Esophagus (tissue), 2 donors: ENCODE data around the gene PGM2L1. TPM values are rescaled to one million over a fixed set of nuclear protein-coding genes. Genes with fewer than 3 reads are reported as not detected.
A peak's percentile ranks its signal among the peaks of the same experiment; 100 is the strongest.

Experiments
- H3K27ac ChIP-seq, 2 donors: one replicate each; pipeline ENCODE4 v1.5.1; 2013; ENCODE audit warnings: low read depth in 2 of 2, mild to moderate bottlenecking in 2 of 2, inconsistent platforms in 1 of 2, low read length in 1 of 2, moderate library complexity in 1 of 2
- H3K27me3 ChIP-seq, 2 donors: one replicate each; pipeline ENCODE4 v1.6.1; 2013; ENCODE audit warnings: low read length in 2 of 2, control low read depth in 1 of 2, mild to moderate bottlenecking in 1 of 2; ENCODE audit not compliant: insufficient read depth in 2 of 2, control insufficient read depth in 1 of 2
- H3K36me3 ChIP-seq, 2 donors: one replicate each; pipeline ENCODE4 v1.6.1; 2013; ENCODE audit warnings: low read length in 1 of 2; ENCODE audit not compliant: control insufficient read depth in 2 of 2, insufficient read depth in 2 of 2
- H3K4me1 ChIP-seq, 2 donors: one replicate each; pipeline ENCODE4 v1.6.1; 2013; ENCODE audit warnings: low read length in 1 of 2; ENCODE audit not compliant: control insufficient read depth in 2 of 2, insufficient read depth in 2 of 2
- H3K4me3 ChIP-seq, 2 donors: one replicate each; pipeline ENCODE4 v1.5.1; 2013; ENCODE audit warnings: low read length in 2 of 2, mild to moderate bottlenecking in 2 of 2, low read depth in 1 of 2, moderate library complexity in 1 of 2
- H3K9me3 ChIP-seq, 2 donors: one replicate each; pipeline ENCODE4 v1.6.1; 2013; ENCODE audit warnings: mild to moderate bottlenecking in 2 of 2, low read depth in 1 of 2, low read length in 1 of 2, moderate library complexity in 1 of 2; ENCODE audit not compliant: control insufficient read depth in 2 of 2, insufficient read depth in 1 of 2
- WGBS, 2 donors: extraction: QIAGEN DNeasy Blood & Tissue Kit; methylation state at CpG; one replicate each; pipeline ENCODE4 v1.1.7; 2013; 5-methylcytosine and 5-hydroxymethylcytosine counted together
- polyA plus RNA-seq, 2 donors: library from polyadenylated mRNA; stranded (reverse); fragments of 200-250 nt; gene quantifications; one replicate each; pipeline ENCODE4 v1.2.3, GENCODE V29; 2013
- donor health status: healthy with polysubstance abuse.
- donor health status: Bipolar disorder and iron deficiency.

PGM2L1 gene
- polyA plus RNA-seq, 2 donors: 0.24 to 0.51 TPM

DNA sequence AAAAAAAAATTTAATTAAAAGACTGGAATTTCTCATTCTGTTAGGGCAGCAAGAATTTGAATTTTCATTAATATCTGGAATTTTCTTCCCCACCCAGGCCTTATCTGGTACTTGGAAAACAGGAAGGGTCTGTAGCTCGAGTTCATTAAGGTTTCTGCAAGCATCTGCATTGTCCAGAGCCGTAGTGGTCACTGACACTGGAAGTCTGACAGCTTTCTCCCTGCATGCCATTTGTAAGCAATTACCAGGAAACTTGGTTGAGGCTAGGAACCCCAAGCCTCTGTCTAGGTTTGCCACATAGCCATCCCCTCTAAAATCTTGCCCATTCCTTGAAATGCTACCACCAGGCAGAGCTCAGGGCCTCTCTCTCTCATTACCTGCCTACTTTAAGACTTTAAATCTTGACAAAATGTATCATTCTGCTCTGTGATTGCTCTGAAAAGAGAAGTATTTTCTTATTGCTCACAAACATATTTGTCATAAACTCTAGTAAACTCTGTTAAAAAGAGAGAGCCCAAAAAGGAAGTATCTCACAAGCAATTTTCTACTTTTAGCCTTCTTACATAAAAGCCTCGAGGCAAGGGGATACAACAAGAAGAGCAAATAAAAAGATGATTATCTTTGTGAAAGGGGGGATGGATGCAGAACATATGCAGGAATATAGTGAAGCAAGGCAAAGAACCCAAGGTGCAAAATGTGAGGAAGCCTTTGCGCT lies 5.5 kb upstream of the PGM2L1 start:
- Histone ChIP-seq H3K27me3 (no peaks in the 10 kb centered on the region), H3K36me3 (no peaks in the 10 kb centered on the region), H3K4me1 (no peaks in the 10 kb centered on the region), H3K4me3 (no peak overlapping the region), H3K27ac (no peak overlapping the region), H3K9me3 (no peaks in the 10 kb centered on the region)
- 69 to 80% methylated on average over 4 of the region's 4 CpGs for WGBS, 2 donors

DNA sequence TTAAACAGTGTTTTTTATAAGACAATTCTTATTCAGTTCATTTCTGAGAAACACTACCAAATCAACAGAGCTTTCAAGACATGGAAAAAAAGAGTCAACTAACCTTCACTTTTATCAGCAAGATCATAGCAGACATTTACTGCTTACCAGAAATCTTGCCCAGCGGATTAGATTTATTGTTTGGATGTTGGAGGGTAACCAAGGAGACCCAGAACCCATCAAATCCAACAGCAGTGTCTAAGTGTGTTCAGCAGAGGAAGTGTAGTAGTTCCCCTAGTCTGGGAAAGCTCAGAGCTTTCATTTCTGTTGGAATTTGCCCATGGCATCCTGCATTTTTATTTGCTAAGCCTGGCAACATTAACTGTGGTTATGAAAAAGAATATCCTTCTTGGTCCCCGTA lies 2.4 kb upstream of the PGM2L1 start:
- no peak overlapping the region for H3K27ac ChIP-seq
- H3K36me3 ChIP-seq: no peaks in the 10 kb centered on the region
- H3K9me3 ChIP-seq: no peaks in the 10 kb centered on the region
- H3K27me3 ChIP-seq: no peaks in the 10 kb centered on the region
- no peak overlapping the region for H3K4me3 ChIP-seq
- WGBS, 2 donors: 68 to 73% methylated on average over 2 of the region's 2 CpGs
- H3K4me1 ChIP-seq: no peaks in the 10 kb centered on the region

DNA sequence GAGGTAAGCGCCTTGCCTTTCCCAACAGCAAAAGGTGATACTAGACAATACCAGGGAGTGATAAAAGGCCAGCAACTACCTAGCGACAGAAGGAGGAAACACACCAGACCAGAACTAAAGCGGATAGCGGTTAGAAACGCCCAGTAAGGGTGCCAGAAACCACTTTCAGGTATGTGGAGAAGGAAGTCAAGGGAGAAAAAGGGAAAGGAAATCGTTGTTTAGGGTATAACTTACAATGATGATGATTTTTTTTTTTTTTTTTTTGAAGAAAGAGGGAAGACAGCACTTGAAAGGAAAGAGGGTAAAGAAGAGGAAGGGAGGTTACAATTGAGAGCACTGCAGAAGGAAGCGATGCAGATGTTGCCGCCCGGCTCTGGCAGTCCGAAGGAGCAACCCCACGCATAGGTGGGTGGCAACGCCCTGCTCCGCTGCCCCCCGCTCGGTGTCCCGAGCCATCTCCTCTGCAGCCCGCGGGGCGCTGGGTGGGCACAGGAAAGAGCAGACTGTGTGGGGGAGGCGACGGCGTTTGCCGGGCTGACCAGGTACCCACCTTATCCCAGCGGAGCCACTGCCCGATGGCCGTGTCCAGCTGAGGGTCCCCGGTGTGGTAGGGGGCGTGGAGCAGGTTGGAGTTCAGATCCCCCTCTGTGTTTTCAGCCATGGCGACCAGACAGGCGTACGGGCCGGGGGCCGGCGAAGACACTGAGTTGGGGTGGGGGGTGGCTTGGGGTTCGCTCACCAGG lies 561 bp downstream of the PGM2L1 start:
- H3K27me3 ChIP-seq: no peaks in the 10 kb centered on the region
- peak overlapping the region; percentile 18 to 88 for H3K27ac ChIP-seq
- no peaks in the 10 kb centered on the region for H3K4me1 ChIP-seq
- H3K4me3 ChIP-seq: peak overlapping the region; percentile 64 to 77
- no peaks in the 10 kb centered on the region for H3K36me3 ChIP-seq
- 1 to 2% methylated on average over 30 to 35 of the region's 35 CpGs for WGBS, 2 donors
- H3K9me3 ChIP-seq: no peaks in the 10 kb centered on the region

DNA sequence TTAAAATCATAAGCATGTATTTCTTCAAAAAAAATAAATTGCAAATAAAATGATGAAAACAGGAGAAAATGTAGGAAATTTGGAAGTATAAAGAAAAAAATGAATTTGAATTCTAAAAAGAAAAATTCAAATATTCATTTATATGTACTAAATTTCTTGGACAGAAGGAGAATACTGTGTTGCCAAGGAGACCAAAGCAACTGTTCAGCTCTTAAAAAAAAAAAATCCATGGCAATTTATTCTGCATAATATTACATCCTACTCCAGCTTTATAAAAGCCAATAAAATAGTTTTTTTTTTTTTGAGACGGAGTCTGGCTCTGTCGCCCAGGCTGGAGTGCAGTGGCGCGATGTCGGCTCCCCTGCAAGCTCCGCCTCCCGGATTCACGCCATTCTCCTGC lies 6.0 kb downstream of the PGM2L1 start:
- H3K27ac ChIP-seq: no peak overlapping the region
- WGBS, 2 donors: 96 to 98% methylated on average over 8 of the region's 8 CpGs
- H3K9me3 ChIP-seq: no peaks in the 10 kb centered on the region
- no peaks in the 10 kb centered on the region for H3K36me3 ChIP-seq
- no peaks in the 10 kb centered on the region for H3K4me1 ChIP-seq
- H3K27me3 ChIP-seq: no peaks in the 10 kb centered on the region
- H3K4me3 ChIP-seq: no peak overlapping the region

DNA sequence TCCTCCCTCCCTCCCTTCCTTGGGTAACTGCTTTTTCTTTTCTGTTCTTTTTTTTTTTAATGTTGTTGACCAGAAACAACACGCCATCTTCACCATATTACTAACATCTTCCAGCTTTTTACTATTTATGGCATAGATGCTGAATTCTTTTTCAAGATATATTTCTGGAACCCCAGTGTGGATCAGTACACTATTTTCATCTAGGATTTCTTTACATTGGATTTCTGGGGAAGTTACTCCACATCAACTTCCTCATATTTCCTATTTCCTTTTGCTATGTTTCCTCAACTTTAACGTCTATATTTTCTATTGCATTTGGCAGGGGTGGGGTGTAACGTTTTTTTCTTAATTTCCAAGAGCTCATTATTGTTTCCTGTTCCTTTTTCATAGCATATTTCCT lies 7.0 kb downstream of the PGM2L1 start:
- H3K27me3 ChIP-seq: no peaks in the 10 kb centered on the region
- H3K9me3 ChIP-seq: no peaks in the 10 kb centered on the region
- WGBS, 2 donors: 58 to 62% methylated on average over 3 of the region's 3 CpGs
- H3K4me3 ChIP-seq: no peak overlapping the region
- H3K4me1 ChIP-seq: no peaks in the 10 kb centered on the region
- no peak overlapping the region for H3K27ac ChIP-seq
- H3K36me3 ChIP-seq: no peaks in the 10 kb centered on the region

DNA sequence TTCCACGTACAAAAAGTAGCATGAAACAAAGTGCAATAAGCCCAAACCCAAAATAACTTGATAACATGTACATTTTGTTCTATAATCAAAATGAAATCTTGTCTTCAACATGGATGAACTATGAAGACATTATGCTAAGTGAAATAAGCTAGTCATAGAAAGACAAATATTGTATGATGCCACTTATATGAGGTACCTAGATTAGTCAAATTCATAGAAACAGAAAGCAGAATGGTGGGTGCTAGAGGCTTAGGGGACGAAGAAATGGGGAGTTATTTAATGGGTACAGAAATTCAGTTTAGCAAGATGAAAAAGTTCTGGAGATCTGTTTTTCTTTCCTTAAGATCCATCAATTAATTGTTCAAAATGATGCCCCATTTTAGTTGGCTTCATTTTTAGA lies 7.5 kb downstream of the PGM2L1 start:
- no peaks in the 10 kb centered on the region for H3K4me1 ChIP-seq
- H3K27ac ChIP-seq: no peak overlapping the region
- H3K9me3 ChIP-seq: no peaks in the 10 kb centered on the region
- H3K27me3 ChIP-seq: no peaks in the 10 kb centered on the region
- no peak overlapping the region for H3K4me3 ChIP-seq
- 80 to 88% methylated on average over 2 of the region's 2 CpGs for WGBS, 2 donors
- no peaks in the 10 kb centered on the region for H3K36me3 ChIP-seq

DNA sequence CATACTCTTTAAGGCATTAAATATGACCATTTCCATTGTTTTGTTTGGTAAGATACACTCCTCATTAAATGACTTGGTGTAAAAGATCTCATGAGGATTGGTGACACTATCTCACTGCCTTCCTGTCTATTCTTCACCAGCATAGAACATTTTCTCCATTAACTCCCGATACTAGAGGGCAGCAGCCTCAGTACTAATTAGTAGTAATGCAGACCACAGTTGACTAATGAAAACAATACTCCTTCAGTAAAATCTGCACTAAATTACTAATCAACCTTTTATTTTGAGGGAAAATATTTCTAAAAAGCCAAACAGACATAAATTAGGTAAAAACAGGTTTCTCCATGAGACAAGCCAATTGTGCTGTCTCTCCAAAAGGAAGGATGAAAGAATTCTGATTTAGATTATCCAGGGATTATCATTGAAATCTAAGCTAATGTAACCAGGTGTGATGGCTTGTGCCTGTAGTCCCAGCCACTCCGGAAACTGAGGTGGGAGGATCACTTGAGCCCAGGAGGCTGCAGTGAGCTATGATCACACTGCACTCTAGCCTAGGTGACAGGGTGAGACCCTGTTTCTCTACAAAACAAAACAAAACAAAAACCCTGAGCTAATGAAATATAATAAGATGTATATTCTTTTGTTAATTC lies 9.4 kb downstream of the PGM2L1 start:
- no peaks in the 10 kb centered on the region for H3K36me3 ChIP-seq
- H3K4me1 ChIP-seq: no peaks in the 10 kb centered on the region
- H3K27ac ChIP-seq: no peak overlapping the region
- no peaks in the 10 kb centered on the region for H3K9me3 ChIP-seq
- WGBS, 2 donors: 2% methylated on average over 2 of the region's 2 CpGs
- H3K27me3 ChIP-seq: no peaks in the 10 kb centered on the region
- H3K4me3 ChIP-seq: no peak overlapping the region

DNA sequence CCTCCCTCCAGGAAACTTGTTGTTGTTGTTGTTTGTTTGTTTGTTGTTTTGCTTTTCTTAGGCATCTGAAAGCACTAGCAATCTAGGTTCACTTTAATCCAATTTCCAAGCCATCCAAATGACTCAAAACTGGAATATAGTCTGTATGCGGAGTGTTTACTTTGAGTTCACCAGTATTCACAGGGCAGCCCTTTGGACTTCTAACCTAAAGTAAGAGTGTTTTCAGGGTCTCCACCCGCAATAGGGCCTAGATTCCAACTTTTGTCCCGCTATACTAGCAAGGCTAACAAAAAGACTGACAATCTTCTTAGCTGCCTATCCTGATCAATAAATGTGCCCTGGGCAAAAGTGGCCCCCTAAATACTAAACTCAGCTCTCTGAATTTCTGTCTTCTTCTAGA lies 13.6 kb downstream of the PGM2L1 start:
- no peaks in the 10 kb centered on the region for H3K27me3 ChIP-seq
- H3K4me1 ChIP-seq: no peaks in the 10 kb centered on the region
- H3K36me3 ChIP-seq: no peaks in the 10 kb centered on the region
- no peak overlapping the region for H3K4me3 ChIP-seq
- WGBS, 2 donors: 91 to 96% methylated on average over 3 of the region's 3 CpGs
- no peak overlapping the region for H3K27ac ChIP-seq
- no peaks in the 10 kb centered on the region for H3K9me3 ChIP-seq

DNA sequence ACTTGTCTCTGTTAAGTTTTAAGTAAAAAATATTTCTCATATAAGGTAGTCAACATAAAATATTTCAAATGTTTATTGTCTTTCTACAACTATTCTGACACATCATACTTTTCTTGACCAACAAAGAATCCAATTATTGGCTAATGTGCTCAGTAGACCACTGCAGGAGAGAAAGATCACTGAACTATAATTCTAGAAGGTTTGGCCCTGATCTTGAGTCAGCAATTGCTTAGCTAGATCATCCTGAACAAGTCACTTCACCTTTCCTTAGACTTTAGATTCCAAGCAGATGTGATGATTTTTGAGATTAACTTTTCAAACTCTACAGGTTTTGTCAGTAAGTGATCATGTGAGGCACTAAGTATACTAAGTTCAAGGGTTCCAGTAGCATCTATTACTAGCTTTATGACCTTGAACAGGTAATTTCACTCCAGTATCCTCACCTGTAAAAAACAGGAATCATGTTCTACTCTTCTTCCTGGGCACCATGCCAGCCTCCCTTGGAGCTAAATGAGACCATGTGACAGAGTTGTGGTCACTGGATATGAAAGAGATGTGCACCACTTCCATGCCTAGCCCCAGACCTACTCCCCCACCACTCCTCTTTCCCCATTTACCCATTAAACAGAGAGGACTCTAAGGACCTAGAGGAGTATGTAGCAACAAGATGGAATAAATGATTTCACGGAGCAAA lies 17.3 kb downstream of the PGM2L1 start:
- H3K27ac ChIP-seq: no peak overlapping the region
- H3K27me3 ChIP-seq: no peaks in the 10 kb centered on the region
- no peaks in the 10 kb centered on the region for H3K4me1 ChIP-seq
- H3K4me3 ChIP-seq: no peak overlapping the region
- 96% methylated on average over 1 of the region's 1 CpG for WGBS, 2 donors
- no peaks in the 10 kb centered on the region for H3K9me3 ChIP-seq
- H3K36me3 ChIP-seq: no peaks in the 10 kb centered on the region
